Measurements from ENCODE around the gene PPP1R2.
"Not testable (repeated sequence)": the region's sequence is repeated elsewhere in the genome, so short reads cannot be mapped to it uniquely, and the experiment has no call there.

Gene PPP1R2

DNA sequence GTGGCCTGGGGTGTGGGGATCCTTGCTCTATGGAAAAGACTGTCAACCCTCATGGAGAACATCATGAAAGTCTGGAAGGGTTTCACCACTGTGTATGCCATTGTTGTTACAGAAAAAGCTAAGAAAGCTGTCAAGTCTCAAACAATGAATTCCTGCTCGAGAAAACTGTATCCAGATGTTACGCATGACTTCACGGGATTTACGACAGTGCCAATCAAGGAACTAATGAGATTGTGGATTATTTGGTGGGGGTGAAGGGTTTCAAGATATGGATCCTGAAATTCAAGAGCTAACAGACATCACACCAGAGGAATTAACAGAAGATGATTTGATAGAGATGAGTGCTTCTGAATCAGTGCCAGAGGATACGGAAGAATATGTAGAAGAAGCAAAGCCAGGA is 7.8 kb downstream of the PPP1R2 start:
- DNase-seq, result no peak

DNA sequence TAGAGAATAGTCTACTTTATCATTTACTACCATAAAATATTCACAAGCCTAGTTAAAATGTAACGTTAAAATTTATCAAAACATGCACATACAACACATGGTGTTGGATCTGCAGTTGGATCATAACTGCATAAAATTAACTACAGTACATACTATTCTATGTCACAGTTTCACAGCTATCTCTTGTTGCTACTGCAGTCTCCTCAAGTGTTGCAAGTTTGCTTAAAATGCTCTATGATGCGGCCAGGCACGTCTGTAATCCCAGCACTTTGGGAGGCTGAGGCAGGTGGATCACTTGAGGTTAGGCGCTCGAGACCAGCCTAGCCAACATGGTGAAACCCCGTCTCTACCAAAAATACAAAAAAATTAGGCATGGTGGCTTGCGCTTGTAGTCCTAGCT is 10.3 kb downstream of the PPP1R2 start:
- no peak for DNase-seq

DNA sequence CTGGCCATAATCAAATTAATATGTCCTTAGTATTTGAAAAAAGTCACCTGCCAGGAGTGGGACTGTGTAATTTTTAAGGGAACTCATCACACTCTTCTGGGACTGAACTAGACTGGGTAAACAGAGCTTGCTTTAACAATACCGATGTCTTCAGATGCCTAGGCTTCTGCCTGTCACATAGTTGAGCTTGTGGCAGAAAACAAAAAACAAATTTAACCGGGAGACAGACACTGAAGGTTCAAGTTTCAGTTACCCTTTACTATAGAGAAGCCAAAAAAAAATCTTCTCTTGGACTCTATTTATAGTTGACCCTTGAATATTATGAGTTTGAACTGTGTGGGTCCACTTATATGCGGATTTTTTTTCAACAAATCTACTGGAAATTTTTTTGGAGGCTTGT is 10.8 kb downstream of the PPP1R2 start:
- no peak for DNase-seq

DNA sequence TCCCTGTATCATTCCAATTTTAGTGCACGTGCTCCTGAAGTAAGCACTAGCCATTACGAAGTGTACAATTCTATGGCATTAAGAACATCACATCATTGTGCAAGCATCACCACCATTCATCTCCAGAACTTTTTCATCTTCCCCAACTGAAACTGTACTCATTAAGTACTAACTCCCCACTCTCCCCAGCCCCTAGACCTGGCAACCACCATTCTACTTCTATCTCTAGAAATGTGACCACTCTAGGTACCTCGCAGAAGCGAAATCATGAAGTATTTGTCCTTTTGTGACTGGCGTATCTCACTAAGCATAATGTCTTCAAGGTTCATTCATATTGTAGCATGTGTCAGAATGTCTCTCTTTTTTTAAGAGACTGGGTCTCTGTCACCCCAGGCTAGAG is 11.4 kb downstream of the PPP1R2 start:
- DNase-seq, result no peak

DNA sequence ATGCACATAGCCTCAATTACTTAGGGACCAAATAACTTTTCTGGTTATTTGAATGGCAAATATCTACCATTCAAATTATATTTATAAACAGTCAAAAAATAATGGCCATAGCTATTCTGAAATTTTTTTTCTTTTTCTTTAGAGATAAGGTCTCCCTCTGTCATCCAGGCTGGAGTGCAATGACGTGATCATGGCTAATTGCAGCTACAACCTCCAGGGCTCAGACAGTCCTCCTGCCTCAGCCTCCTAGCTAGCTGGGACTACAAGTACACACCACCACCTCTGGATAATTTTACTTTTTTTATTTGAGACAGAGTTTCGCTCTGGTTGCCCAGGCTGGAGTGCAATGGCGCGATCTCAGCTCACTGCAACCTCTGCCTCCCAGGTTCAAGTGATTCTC is 16.6 kb downstream of the PPP1R2 start:
- DNase-seq, result no peak

DNA sequence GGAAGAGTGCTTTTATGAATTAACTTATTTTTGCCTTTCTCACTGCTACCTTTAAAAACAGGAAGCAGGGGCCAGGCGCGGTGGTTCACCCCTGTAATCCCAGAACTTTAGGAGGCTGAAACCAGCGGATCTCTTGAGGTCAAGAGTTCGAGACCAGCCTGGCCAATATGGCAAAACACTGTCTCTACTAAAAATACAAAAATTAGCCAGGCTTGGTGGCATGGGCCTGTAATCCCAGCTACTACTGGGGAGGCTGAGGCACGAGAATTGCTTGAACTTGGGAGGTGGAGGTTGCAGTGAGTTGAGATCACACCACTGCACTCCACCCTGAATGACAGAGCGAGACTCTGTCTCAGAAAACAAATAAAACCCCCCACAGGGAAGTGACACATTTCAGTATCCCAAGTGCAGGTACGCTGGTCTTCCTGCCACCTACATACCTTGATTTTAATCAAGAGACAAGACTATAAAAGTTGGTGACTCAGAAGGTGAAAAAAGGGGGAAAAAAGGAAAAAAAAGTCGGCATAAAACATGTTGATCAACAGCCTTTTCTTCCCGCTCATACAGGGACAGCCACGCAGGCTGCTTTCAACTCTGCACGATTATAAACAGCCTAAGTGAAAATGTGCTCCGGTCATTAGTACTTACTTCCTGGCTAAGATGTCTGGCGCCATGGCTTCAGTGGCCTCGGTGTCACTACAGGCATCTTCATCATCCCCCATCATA is 18.8 kb downstream of the PPP1R2 start:
- no peak for DNase-seq

DNA sequence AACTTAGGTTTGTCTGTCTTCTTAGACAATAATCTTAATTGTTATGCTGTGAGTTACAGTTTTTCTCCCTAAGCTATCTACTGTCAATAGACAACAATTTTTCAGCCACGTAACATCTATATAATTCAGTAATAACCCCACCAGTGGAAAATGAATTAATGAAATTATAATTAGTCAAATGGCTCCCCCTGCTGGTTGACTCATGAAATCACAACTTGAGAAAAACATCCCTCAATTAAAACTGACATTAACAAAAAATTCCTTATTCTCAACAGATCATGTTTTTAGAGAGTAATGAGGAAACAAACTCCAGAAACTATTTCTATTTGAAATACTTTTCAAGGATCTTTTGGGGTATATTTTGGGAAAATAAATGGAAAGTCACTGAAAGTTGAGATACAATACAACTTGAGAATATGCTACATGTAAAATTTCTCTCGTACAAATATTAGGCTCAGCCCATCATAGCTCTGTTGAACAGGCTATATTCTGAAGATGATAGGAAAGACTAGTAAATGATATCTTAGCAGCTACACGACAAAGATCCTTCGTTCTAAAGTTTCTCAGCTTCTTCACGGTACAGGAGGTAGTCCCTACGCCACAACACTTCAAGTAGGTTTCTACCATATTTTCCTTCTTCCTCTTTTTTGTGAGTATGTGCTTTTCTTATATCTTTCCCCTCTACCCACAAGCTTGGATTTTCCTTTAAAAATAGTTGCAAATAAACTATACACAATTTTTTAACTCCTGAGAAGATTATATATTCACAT is 20.7 kb downstream of the PPP1R2 start:
- DNase-seq, result peak in 1 of 2 experiments; percentile 35

DNA sequence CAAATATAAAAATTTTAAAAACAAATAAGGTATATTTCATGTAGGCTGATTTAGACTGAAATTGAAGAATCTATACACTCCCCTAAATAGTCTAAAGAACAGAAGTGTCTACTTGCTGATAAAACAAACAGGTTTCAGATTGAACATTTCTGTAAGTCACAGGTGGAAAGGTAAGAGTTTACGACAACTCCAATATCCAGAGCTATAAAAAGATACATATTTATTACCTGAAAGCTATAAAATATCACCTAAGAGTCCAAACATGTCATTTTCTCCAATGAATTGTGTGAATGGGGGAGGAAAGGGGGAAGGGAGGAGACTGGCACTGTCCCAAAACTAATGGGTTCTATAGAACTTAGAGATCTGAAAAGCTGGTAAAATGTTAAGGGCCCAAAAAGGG is 26.1 kb downstream of the PPP1R2 start:
- DNase-seq, result no peak

DNA sequence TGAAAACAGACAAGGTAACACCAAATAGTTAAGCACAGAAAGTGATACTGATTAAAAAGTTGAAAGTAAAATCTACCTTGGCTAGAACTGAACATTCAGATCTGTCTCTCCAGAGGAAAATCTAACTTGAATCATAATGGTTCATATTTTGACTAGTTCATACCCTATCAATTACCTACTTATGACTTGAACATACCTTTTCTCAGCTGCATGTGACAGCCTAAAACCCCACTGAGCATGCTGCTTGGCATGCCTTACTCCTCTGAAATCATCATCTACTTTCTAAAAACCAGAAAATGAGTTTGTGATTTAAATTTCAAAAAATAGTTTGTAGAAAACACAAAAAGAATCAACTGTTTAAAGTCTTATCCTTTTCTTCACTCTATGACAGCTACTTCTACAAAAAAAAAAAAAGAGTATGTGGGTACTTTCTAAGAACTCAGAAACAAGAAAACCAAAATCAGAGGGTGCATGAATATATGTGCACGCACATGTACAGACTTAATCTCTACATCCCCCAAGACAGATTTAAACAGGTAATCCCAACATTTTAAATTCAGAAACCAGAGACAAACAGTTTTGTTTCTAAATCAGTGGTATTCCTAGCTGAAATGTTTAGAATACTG is 28.4 kb downstream of the PPP1R2 start:
- DNase-seq, result not testable (repeated sequence)

DNA sequence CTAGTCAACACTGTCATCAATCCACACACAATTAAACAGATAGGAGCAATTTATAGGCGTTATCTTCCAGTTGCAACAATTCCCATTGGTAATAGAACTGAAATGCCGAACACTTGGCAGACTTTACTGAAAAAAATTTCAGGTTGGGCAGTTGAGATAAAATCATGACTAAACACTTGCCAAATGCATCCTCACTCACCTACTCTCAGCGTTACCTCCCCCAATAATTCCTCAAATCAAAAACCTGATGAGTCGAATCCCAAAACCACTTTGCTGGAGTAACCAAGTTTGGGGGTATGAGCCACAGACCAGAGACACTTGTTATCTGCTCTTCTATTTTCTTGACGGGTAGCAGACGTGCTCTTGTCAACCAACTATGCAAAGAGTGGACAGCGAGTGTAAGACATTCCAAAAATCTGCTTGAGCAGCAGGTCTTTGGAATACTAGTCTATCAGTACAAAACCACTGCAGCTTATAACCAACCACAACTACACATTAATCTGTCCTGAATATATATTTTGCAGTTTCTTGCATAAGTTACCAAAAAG is 30.3 kb downstream of the PPP1R2 start:
- no peak for DNase-seq

DNA sequence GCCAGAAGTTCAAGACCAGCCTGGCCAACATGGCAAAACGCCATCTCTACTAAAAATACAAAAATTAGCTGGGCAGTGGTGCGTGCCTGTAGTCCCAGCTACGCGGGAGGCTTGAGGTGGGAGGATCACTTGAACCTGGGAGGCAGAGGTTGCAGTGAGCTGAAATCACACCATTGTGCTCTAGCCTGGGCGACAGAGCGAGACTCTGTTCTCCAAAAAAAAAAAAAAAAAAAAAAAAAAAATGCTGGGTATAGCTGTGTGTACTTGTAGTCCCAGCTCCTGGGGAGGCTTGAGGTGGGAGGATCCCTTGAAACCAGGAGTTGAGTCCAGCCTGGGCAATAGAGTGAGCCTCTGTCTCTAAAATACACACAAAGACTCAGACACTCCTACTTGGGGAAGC is 32.0 kb downstream of the PPP1R2 start:
- no peak for DNase-seq

DNA sequence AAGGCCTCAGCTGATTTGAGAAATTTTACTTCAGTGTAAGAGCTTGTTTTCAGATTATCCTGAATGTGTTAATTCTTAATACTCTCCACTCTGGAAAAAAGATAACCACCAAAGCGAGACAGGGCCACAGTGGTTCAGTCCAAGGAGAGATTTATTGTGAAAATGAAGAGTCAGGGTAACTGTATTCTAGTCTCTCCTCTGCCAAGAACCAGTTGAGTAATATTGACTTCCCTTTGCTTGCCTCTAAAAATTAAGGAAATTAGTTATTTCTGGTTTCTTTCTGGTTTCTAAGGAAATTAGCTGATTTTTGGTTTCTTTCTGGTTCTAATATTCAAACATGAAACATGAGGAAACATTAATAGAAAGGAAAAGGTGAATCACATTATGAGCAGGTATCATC is 34.9 kb downstream of the PPP1R2 start:
- DNase-seq, result no peak

DNA sequence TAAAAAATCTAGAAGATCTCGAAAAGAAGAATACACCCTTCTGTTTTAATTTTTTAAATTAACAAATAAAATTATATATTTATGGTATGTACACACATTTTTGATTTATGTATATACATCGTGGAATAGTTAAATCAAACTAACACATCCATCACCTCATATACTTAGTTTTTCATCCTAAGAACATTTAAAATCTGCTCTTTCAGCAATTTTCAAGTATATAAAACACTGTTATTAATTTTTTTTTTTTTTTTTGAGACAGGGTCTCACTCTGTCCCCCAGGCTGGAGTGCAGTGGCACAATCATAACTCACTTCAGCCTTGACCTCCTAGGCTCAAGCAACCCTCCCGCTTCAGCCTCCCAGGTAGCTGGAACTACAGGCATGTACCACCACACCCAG is 67.5 kb downstream of the PPP1R2 start:
- no peak for DNase-seq

DNA sequence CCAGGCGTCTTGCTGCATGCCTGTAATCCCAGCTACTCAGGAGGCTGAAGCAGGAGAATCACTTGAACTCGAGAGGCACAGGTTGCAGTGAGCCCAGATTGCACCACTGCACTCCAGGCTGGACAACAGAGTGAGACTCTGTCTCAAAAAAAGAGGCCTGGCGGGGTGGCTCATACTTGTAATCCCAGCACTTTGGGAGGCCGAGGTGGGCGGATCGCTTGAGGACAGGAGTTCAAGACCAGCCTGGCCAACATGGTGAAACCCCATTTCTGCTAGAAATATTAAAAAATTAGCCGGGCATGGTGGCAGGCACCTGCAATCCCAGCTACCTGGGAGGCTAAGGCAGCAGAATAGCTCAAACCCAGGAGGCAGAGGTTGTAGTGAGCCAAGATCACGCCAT is 68.0 kb downstream of the PPP1R2 start:
- not testable (repeated sequence) for DNase-seq

DNA sequence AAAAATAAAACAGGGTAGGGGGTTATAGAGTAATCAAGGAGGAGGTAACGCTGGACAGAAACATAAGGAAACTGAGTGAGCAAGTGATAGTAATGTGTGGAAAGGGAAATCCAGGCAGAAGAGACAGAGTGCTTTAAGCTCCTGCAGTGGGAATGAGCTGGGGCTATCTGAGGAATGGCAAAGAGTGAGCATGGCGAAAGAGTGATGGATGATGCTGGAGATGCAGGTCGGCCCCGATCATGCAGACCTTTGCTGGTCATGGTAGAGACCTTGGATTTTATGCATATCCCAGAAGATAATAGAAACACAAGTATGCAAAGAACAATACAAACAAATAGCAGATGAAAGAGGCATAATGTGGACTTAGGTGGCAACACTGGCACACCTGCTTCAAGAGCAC is 74.3 kb downstream of the PPP1R2 start:
- DNase-seq, result no peak

DNA sequence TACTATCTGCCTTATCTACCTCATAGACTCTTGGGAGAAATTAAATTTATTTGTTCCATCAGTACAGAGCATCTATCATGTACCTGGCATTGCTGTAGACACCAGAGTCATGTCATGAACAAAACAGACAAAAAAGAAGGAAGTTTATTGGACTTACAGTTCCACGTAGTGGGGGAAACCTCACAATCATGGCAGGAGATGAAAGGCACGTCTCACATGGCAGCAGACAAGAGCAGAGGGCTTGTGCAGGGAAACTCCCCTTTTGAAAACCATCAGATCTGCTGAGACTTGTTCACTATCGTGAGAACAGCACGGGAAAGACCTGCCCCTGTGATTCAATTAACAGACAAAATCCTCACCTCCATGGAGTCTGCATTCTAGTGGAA is 74.7 kb downstream of the PPP1R2 start:
- DNase-seq, result no peak

DNA sequence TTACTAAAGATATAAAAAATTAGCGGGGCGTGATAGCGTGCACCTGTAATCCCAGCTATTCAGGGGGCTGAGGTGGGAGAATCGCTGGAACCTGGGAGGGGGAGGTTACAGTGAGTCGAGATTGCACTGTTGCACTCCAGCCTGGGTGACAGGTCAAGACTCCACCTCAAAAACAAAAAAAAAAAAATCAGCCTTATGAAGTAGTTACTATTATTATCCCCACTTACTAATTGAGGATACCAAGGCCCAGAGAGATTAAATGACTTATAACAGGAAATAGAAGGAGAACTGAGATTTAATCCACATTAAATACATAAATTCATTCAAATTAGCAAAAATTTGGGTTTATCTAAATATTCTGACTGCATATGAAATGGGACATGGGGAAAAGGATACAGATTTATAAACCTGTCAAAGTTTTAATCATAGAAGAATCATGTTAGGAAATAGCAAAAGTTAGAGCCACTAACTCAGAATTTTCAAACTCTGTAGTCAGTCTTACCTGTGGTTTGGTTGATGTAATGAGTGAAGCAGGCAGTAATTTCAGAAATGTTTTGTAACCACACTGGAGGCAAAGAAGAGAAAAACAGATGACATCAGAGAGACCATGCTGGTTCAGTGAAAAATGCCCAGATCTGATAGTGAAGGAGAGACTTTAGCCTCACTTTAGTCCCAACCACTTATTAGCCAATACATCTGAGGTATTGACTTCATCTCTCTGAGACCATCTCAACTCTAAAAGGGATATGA is 75.3 kb downstream of the PPP1R2 start:
- DNase-seq, result no peak

DNA sequence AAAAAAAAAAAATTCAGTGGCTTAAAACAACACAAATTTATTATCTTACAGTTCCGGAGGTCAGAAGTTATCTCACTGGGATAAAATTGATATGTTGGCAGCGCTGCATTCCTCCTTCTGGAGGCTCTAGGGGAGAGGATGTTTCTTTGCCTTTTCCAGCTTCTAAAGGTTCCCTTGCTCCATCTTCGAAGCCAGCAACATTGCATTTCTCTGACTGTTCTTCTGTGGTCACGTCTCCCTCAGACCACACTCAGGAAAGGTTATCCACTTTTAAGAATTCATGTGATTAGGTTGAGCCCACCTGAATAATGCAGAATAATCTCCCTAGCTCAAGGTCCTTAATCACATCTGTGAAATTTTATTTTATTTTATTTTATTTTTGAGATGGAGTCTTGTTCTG is 76.9 kb downstream of the PPP1R2 start:
- DNase-seq, result no peak
